T-helper 2 cell treated with Interferon-gamma antibody and Interleukin-4, amounts not matched to agents 100 ng/mL and 5 ng/mL, for 36 hours (primary cell): Measurements from ENCODE around the gene TAS2R14. TPM values are rescaled to one million over a fixed set of nuclear protein-coding genes. Genes with fewer than 3 reads are reported as not detected.

Experiments used
- intact Hi-C: fragments of 100-400 bp; cut with micrococcal nuclease; formaldehyde crosslinking; loops from one replicate; pipeline ENCODE4 v1.15.1; 2023
- total RNA-seq: library from RNA; stranded (reverse); gene quantifications from 2 replicates; pipeline ENCODE4 v1.2.3, GENCODE V29; 2022

The TAS2R14 gene
- total RNA-seq, 1 donor from 2014 or later, result 3.2 TPM

DNA sequence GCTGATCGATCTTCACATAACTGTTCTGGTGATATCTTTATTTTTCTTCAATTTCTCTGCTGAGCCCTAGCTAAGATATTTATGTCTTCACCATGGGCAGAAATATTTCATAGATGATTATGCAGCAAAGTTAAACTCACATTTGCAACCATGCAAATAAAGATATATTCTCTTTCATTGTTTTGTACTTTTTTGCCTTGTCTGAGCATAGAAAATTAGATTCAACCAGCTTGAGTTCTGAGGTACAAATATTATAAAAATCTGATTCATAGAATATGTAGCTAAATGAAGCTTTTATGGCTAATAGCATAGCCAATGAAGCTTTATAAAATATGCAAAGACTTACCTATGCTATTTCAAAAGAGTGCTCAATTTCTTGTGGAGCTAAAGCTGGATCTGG lies 29.6 kb downstream of the TAS2R14 start, which contains the start of gene TAS2R13:
TAS2R13 (minus strand) TSS at position 101 of the 400 bp plus-strand sequence. CDS start 264 bp downstream, outside the sequence.
- intact Hi-C loops, result no loop called here

DNA sequence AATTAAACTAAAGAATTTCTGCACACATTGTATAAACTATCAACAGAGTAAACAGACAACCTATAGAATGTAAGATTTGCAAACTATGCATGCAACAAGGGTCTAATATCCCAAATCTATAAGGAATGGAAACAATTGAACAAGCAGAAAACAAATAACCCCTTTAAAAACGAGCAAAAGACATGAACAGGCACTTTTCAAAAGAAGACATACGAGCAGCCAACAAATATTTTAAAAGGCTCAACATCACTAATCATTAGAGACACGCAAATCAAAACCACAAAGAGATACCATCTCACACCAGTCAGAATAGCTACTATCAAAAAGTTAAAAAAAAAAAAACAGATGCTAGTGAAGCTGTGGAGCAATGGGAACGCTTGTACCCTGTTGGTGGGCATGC lies 34.4 kb downstream of the TAS2R14 start:
- intact Hi-C loops, result no loop called here

DNA sequence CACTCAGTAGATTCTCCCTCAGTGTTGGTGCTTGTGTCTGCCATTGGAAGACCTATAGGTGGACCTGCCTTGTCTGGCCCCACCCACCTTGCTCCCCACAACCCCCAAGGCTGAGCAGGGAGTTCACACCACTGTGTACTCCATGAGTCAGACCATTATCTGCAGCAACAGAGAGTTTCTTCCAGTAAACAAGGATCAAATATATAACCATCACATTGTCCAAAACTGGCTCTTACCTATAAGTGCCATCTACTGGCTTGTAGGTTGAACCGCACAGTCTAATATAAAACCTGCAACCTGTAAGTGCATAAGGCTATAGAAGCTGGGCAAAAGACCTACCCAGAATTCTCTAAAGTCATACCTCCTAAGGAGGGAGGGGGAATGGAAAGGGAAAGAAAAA lies 37.6 kb downstream of the TAS2R14 start:
- intact Hi-C loops, result no loop called here

DNA sequence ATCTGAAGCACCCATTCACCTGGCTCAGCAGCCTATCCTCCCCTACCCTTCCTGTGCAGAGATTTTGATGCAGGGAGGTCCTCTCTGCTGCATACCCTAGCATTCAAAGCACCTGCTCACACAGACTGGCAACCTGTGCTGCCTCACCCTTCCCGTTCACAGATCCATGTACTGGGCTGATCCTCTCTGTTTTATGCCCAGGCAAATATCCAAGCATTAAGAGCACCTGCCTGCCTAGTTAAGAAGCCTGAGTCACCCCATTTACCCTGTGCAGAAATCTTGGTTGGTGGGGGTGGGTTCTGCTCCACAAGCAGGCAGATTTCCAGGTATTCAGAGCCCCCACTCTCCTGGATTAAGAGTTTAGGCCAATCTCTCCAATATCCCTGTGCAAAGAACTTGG lies 38.1 kb downstream of the TAS2R14 start:
- intact Hi-C loops, result no loop called here

DNA sequence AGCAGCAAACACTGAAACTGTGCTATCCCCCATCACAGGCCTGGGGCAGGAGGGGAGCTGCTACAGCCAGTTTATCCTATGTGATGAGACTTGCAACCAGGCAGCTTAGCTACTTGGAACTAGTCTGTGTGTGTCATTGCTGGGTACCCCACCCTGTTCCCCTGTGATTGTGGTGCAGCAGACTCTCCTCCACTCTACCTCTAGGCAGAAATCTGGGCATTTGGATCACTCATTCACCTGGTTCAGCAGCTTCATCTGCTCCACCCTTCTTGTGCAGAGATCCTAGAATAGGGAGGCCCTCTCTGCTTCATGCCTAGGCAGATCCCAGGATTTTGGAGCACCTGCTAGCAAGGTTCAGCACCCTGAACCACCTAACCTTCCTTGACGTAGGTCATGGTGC lies 38.5 kb downstream of the TAS2R14 start:
- intact Hi-C loops, result no loop called here

DNA sequence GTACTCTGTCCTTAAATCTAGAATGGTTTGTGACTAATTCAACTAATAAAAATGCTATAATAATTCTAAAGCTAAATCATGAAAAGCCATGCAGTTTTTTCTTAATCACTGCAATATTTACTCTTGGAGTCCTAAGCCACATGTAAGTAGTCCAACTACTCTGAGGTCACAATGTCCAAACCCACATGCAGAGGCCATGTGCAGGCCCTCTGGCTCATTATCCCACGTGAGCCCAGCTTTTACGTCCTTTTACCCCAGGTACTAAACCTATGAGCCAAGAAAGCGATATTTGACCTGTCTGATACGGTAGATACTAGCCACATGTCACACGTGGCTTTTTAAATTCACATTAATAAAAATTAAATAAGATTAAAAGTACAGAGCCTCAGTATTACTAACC lies 42.2 kb downstream of the TAS2R14 start:
- intact Hi-C loops, result no loop called here

DNA sequence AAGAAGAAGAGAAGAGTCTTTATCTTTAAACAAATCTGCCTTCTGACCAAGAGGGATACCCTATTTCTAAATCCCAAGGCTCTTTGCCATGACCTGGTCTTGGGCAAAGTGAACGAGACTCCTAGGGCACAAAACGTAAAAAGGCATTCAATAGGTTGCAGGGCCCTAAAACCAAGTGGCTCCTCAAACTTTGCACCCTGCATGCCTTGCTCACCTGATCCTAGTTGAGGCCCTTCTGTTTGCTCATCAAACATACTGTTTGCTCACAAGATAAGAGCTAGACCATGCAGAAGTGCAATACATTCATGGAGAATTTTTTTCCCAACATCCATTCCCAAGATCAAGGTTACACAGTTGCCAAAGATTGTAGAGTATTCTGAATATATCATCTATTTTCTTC lies 47.1 kb downstream of the TAS2R14 start:
- intact Hi-C loops, result no loop called here

DNA sequence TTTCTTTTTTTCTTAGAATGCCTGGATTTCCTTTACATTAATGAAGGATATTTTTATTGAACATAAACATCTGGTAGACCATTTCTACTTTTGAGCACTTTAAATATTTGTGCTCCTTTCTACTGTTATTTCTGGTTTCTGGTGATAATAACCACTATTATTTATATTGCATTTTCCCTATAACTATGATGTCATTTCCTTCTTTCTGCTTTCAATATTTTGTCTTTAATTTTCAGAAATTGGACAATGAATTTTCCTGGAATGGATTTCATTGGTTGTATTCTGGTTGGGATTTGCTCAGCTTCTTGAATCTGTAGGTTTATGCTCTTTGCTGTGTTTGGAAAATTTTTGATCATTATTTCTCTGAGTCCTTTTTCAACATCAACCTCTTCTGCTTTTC lies 49.8 kb downstream of the TAS2R14 start:
- intact Hi-C loops, result no loop called here

Other genes with a start within 250 kb of the TAS2R14 start
- gene YBX3, start 215.9 kb downstream of the TAS2R14 start, total RNA-seq, result 57.9 and 60.7 TPM in 2 replicates
- not detected in 2 replicates for gene TAS2R7, start 136.6 kb downstream of the TAS2R14 start, total RNA-seq
- not detected in 2 replicates for gene TAS2R8, start 132.0 kb downstream of the TAS2R14 start, total RNA-seq
- gene TAS2R9, start 129.1 kb downstream of the TAS2R14 start, total RNA-seq, result not detected in 2 replicates
- gene TAS2R10, start 112.9 kb downstream of the TAS2R14 start, total RNA-seq, result 1.1 and 1.3 TPM in 2 replicates
- gene PRR4, start 89.8 kb downstream of the TAS2R14 start, total RNA-seq, result 2.5 and 3.7 TPM in 2 replicates
- gene PRH1, start 55.0 kb downstream of the TAS2R14 start, total RNA-seq, result 18.0 and 20.7 TPM in 2 replicates
- 1.4 and 1.7 TPM in 2 replicates for gene TAS2R13, start 29.7 kb downstream of the TAS2R14 start, total RNA-seq
- gene PRH2, start 10.0 kb downstream of the TAS2R14 start, total RNA-seq, result not detected in 2 replicates
- 1.6 and 2.0 TPM in 2 replicates for gene TAS2R50, start 47.6 kb upstream of the TAS2R14 start, total RNA-seq
- gene TAS2R20, start 59.0 kb upstream of the TAS2R14 start, total RNA-seq, result 2.3 and 2.9 TPM in 2 replicates
- gene TAS2R19, start 83.4 kb upstream of the TAS2R14 start, total RNA-seq, result 3.1 and 3.5 TPM in 2 replicates
- 3.9 and 4.2 TPM in 2 replicates for gene TAS2R31, start 92.1 kb upstream of the TAS2R14 start, total RNA-seq
- 1.9 and 2.2 TPM in 2 replicates for gene TAS2R46, start 123.0 kb upstream of the TAS2R14 start, total RNA-seq
- 0.55 and 1.2 TPM in 2 replicates for gene TAS2R43, start 153.1 kb upstream of the TAS2R14 start, total RNA-seq
- 3.7 and 3.8 TPM in 2 replicates for gene TAS2R30, start 195.4 kb upstream of the TAS2R14 start, total RNA-seq
- 7.1 and 7.8 TPM in 2 replicates for gene SMIM10L1, start 231.9 kb upstream of the TAS2R14 start, total RNA-seq
- not detected in 2 replicates for gene TAS2R42, start 247.7 kb upstream of the TAS2R14 start, total RNA-seq